ENCODE measurements around the gene ARHGAP15. TPM values are rescaled to one million over a fixed set of nuclear protein-coding genes. Genes with fewer than 3 reads are reported as not detected.

The ARHGAP15 gene
- total RNA-seq, 2 donors from 2014 or later: 91.4 to 103 TPM

- Mint-ChIP-seq H3K36me3 (peaks cover 13 to 39% of the 10 kb centered on the region in 2 donors), H3K9me3 (peaks cover 8 to 25% of the 10 kb centered on the region in 2 donors), H3K27ac (no peak overlapping the region)
- no peak for ATAC-seq
- no peak for DNase-seq (ENCODE audit: low spot score in 2 of 2)
Observed at GRCh38 chr2:143717053-143717452, 587.8 kb downstream of the ARHGAP15 start.

- peaks cover 8 to 34% of the 10 kb centered on the region in 2 donors for H3K36me3 Mint-ChIP-seq
Observed at GRCh38 chr2:143717536-143718168, 588.4 kb downstream of the ARHGAP15 start.

GRCh38 chr2:143718745-143719144 is 589.5 kb downstream of the ARHGAP15 start:
- ATAC-seq: no peak
- Mint-ChIP-seq H3K9me3 (peaks cover 0 to 14% of the 10 kb centered on the region in 2 donors), H3K27ac (peak overlapping the region in 1 of 2 donors; percentile 2), H3K36me3 (peaks cover 0 to 26% of the 10 kb centered on the region in 2 donors)
- no peak for DNase-seq (ENCODE audit: low spot score in 2 of 2)

More at GRCh38 chr2:143717536-143718168, 588.4 kb downstream of the ARHGAP15 start:
- Mint-ChIP-seq H3K9me3 (peaks cover 4 to 19% of the 10 kb centered on the region in 2 donors), H3K27ac (no peak overlapping the region)
- DNase-seq (ENCODE audit: low spot score in 2 of 2): no peak
- ATAC-seq: no peak

DNA sequence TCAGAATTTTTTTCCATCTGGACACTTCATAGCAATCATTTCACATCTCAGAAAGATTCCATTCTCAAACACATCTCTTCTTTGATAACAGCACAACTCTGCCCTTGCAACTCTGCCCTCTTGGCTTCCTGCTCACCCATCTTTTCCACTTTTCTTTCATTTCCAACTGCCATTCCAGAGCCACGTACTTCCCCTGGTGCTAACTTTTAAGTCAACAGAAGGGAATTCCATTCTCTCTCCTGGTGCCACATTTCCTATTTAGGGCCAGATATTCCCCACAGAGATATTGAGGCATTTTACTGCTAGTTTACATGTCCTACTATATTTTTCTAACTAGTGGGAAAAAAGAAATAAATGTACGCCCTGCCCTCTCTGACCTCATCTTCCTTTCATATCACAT is 590.2 kb downstream of the ARHGAP15 start:
- ATAC-seq (no peak), DNase-seq (ENCODE audit: low spot score in 2 of 2) (no peak)
- Mint-ChIP-seq H3K27ac (peak overlapping the region in 1 of 2 donors; percentile 10), H3K36me3 (peaks cover 0 to 24% of the 10 kb centered on the region in 2 donors), H3K9me3 (peaks cover 0 to 13% of the 10 kb centered on the region in 2 donors)

GRCh38 chr2:143720095-143720664 is 591.0 kb downstream of the ARHGAP15 start:
- peaks cover 0 to 7% of the 10 kb centered on the region in 2 donors for H3K9me3 Mint-ChIP-seq
- no peak overlapping the region for H3K27ac Mint-ChIP-seq
- ATAC-seq: no peak

DNA sequence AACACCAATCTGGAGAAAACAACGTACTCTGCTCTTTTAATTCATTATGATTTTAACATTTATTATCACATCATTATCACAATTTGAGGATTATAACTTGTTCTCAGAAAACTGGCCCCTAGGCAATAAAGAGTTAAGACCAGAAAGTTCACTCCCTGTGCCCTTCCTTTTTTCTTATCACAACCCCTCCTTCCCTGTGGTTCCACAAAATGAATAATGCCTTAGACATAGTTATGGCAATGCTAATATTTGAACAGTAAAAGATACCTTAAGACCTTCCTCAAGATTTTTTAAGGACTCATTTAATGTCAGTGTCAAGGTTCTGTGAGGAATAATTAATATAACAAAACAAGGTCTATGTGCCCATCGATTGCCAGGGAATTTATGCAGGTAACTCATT is 596.2 kb downstream of the ARHGAP15 start:
- no peak for ATAC-seq
- no peak for DNase-seq (ENCODE audit: low spot score in 2 of 2)

More at GRCh38 chr2:143720095-143720664, 591.0 kb downstream of the ARHGAP15 start:
- peaks cover 0 to 17% of the 10 kb centered on the region in 2 donors for H3K36me3 Mint-ChIP-seq
- no peak for DNase-seq (ENCODE audit: low spot score in 2 of 2)

DNA sequence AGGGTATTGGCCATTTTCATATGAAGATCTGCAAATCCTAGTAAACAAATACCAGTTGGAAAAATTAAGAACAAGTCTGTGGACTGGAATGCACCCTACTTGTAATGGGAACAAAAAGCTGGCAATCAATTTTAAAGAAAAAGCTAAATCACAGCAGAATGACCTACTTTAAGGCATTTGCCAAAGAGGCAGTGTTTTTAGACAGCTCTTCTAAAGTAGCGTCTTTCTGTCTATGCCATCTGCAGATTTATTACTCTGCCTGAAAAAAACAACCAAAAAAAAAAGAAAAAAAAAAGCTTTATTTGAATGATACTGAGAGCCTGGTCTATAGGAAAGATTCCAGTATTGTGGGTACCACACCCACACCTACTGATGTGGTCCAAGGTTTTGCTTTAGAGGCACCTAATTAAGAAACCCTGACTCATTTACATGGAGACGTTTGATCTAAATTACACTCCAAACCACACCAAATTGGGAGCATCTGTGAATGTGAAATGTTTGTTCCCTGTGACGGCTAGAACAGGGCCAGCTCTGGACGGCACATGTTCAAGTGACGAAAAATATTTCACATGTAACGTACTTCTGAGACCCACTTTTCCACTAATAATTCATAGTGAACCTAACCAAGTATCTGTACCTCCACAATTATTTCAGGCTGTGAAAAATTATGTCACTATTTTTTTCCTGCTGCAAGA is 597.1 kb downstream of the ARHGAP15 start:
- no peaks in the 10 kb centered on the region for H3K9me3 Mint-ChIP-seq
- ATAC-seq: peak in 1 of 2 donors; percentile 24
- no peaks in the 10 kb centered on the region for H3K36me3 Mint-ChIP-seq
- H3K27ac Mint-ChIP-seq: peak overlapping the region in 1 of 2 donors; percentile 34
- no peak for DNase-seq (ENCODE audit: low spot score in 2 of 2)

More for the DNA sequence above, 596.2 kb downstream of the ARHGAP15 start:
- Mint-ChIP-seq H3K27ac (no peak overlapping the region), H3K9me3 (no peaks in the 10 kb centered on the region), H3K36me3 (no peaks in the 10 kb centered on the region)

DNA sequence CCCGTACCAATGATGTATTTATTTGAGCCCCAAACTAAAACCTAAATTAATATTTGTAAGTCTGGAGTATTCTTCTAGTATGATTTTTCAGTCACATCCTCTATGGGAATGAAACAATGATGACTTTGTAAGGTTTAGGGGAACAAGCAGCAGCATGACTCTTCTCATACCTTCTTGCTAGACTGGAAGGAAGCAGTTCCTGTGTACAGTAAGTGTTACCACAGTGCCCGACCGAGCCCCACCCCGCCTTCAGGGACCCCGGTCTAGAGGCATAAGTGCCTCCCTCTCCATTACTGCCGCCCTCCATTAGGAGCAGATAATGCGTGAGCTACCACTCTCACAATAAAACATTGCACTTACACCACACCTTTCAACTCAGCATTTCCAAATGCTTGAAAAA is 599.3 kb downstream of the ARHGAP15 start:
- H3K27ac Mint-ChIP-seq: no peak overlapping the region
- no peaks in the 10 kb centered on the region for H3K9me3 Mint-ChIP-seq
- no peak for DNase-seq (ENCODE audit: low spot score in 2 of 2)
- H3K36me3 Mint-ChIP-seq: no peaks in the 10 kb centered on the region
- ATAC-seq: no peak

GRCh38 chr2:143729296-143729814 is 600.1 kb downstream of the ARHGAP15 start:
- H3K9me3 Mint-ChIP-seq: no peaks in the 10 kb centered on the region
- peaks cover 0 to 4% of the 10 kb centered on the region in 2 donors for H3K36me3 Mint-ChIP-seq
- ATAC-seq (peak in 1 of 2 donors; percentile 40), DNase-seq (ENCODE audit: low spot score in 2 of 2) (no peak)
- peak overlapping the region; percentile 42 to 58 for H3K27ac Mint-ChIP-seq

DNA sequence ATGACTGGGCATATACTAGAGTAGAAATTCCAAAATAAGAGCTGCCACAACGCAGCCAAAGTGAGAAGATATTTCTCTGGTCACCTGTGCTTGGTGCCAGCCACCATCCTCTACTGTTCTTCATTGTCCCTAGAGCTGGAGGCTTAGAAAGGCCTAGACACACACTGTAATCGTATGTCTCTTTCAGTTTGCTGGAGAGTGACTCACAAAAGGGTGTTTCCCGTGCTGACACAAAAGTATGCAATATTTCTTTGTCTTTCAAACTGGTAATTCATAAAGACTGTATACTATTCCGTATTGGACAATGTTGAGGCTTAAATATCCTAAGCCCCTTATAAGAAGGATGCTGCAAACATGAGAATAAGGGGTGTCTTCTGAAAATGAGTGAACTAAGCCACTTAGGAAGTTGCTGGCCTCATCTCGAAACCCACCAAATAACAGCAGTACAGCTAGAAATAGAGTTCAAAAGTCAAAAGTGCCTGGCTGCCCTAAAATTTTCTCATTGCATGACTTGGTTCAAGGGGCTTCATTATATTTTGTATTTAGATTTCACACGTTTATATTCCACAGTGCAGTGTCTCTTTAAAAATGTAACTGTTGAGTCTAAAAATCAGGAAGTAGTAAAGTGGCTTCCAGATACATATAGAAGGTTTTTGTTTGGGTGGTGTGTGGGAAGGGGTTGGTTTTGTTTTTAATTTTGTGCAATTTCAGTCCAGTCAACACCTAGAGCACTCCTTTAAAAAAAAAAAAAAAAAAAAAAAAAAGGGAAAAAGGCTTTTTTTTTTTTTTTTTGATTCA is 601.1 kb downstream of the ARHGAP15 start:
- Mint-ChIP-seq H3K9me3 (no peaks in the 10 kb centered on the region), H3K36me3 (peaks cover 0 to 8% of the 10 kb centered on the region in 2 donors), H3K27ac (peak overlapping the region; percentile 42 to 82)
- DNase-seq (ENCODE audit: low spot score in 2 of 2) (peak in 1 of 2 donors; percentile 23), ATAC-seq (peak; percentile 84 to 91)

DNA sequence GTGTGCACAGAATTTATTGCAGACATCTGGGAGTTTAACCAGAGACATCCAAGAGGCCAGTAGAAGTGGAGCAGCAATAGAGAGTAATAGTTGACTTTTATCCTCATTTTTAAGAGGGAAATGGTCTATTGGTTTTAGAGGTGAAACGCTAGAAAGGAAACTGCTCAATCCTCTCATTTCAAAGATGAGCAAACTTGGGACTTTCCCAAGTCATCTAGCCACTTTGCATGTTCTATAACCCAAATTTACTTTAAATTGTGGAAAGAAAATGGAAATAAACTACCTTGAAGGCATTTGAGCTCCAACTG is 601.7 kb downstream of the ARHGAP15 start:
- DNase-seq (ENCODE audit: low spot score in 2 of 2) (no peak), ATAC-seq (peak; percentile 54 to 55)
- H3K36me3 Mint-ChIP-seq: peaks cover 0 to 8% of the 10 kb centered on the region in 2 donors
- no peaks in the 10 kb centered on the region for H3K9me3 Mint-ChIP-seq
- peak overlapping the region in 1 of 2 donors; percentile 82 for H3K27ac Mint-ChIP-seq

DNA sequence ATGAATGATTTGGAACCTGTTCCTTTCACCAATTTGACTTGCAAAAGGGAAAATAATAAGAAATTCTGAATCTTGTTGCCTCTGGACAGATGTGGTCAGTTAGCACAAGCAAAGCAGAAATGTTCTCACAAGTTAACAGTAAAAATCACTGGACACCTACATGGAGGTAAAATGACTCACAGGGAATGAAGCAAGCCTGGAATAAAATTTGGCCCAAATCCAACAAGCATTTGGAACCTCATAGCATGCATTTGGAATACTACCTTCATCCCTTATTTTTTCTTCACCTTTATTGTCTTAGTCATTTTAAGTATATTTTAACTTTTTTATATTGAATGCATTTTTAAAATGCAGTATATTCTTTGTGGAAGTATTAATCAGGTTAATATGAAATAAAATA is 602.9 kb downstream of the ARHGAP15 start:
- DNase-seq (ENCODE audit: low spot score in 2 of 2): no peak
- peaks cover 0 to 8% of the 10 kb centered on the region in 2 donors for H3K36me3 Mint-ChIP-seq
- ATAC-seq: no peak
- no peaks in the 10 kb centered on the region for H3K9me3 Mint-ChIP-seq
- H3K27ac Mint-ChIP-seq: no peak overlapping the region

GRCh38 chr2:143732871-143733270 is 603.7 kb downstream of the ARHGAP15 start:
- Mint-ChIP-seq H3K9me3 (no peaks in the 10 kb centered on the region), H3K27ac (no peak overlapping the region), H3K36me3 (peaks cover 0 to 8% of the 10 kb centered on the region in 2 donors)
- DNase-seq (ENCODE audit: low spot score in 2 of 2) (no peak), ATAC-seq (no peak)

DNA sequence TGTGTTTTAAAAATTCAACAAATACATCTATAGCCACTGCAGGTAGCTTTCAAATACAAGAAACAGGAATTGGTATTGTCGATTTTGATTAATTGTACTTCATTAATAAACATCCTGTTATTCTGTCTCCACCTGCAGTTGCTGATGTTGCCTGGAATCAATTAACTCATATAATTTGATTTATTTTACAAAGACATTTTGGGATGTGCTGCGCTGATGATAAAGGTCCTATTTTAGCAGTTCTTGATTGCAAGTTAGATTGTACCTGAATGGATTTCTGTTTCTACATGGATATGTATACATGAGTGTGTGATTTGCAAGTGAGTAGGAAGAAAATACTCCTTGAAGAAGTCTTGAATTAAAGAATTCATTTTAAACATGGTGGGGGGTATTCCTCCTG is 605.3 kb downstream of the ARHGAP15 start:
- DNase-seq (ENCODE audit: low spot score in 2 of 2) (no peak), ATAC-seq (no peak)
- H3K9me3 Mint-ChIP-seq: no peaks in the 10 kb centered on the region
- H3K36me3 Mint-ChIP-seq: peaks cover 0 to 8% of the 10 kb centered on the region in 2 donors
- no peak overlapping the region for H3K27ac Mint-ChIP-seq

- DNase-seq (ENCODE audit: low spot score in 2 of 2): no peak
- ATAC-seq: no peak
- H3K27ac Mint-ChIP-seq: no peak overlapping the region
- H3K36me3 Mint-ChIP-seq: peaks cover 8 to 19% of the 10 kb centered on the region in 2 donors
- no peaks in the 10 kb centered on the region for H3K9me3 Mint-ChIP-seq
Observed at GRCh38 chr2:143736904-143737303, 607.7 kb downstream of the ARHGAP15 start.

DNA sequence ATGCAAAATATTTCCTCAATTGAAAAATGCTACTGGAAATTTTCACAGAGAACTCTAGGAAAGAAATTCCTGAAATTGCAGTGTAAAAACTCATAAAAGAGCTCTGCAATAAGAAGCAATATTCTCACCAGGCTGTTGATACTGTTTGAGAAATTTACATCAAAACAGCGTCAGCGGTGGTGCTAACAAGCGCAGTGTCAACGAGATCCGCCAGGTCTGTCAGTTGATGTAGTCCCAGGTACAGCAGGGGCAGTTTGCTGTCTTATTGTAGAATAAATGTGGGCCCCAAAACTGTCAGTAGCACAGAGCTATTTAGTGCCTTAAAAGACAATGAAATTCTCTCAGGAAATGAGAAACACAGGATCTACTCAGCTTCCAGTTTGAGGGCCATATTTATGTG is 611.2 kb downstream of the ARHGAP15 start:
- no peak overlapping the region for H3K27ac Mint-ChIP-seq
- DNase-seq (ENCODE audit: low spot score in 2 of 2): no peak
- no peak for ATAC-seq

More for the DNA sequence above, 611.2 kb downstream of the ARHGAP15 start:
- Mint-ChIP-seq H3K36me3 (peaks cover 12 to 16% of the 10 kb centered on the region in 2 donors), H3K9me3 (no peaks in the 10 kb centered on the region)

Data from activated naive CD4-positive, alpha-beta T cell treated with anti-CD3 and anti-CD28 coated beads, Interleukin-2, amount 50 U/mL, for 72 hours (primary cell).